ENCODE measurements around the gene CHST8.

The CHST8 gene

DNA sequence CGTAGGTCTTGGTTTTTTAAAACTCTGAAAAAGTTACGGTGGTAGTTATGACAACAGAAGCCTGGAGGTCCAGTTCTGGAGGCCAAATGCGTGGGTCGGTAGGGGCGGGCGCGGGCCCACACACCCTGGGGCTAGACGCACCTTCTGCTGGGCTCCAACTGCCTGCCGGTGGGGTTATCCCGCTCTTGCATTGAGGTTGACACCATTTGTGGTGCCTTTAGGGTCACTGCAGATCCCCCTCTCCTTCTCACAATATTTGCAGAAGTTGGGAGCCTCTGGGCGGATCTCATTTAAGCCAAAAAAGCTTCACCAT lies 81.6 kb downstream of the CHST8 start:
- no peak for DNase-seq (ENCODE audit: low read depth in 1 of 2, low spot score in 1 of 2)
- Histone ChIP-seq H3K27ac (replicated peaks) (no peak overlapping the region), H3K27me3 (ENCODE audit: insufficient read depth, poor library complexity, severe bottlenecking) (no peaks in the 10 kb centered on the region), H3K4me3 (replicated peaks; ENCODE audit: insufficient read depth, low read length) (no peak overlapping the region)
- TF ChIP-seq, protein P1, sequence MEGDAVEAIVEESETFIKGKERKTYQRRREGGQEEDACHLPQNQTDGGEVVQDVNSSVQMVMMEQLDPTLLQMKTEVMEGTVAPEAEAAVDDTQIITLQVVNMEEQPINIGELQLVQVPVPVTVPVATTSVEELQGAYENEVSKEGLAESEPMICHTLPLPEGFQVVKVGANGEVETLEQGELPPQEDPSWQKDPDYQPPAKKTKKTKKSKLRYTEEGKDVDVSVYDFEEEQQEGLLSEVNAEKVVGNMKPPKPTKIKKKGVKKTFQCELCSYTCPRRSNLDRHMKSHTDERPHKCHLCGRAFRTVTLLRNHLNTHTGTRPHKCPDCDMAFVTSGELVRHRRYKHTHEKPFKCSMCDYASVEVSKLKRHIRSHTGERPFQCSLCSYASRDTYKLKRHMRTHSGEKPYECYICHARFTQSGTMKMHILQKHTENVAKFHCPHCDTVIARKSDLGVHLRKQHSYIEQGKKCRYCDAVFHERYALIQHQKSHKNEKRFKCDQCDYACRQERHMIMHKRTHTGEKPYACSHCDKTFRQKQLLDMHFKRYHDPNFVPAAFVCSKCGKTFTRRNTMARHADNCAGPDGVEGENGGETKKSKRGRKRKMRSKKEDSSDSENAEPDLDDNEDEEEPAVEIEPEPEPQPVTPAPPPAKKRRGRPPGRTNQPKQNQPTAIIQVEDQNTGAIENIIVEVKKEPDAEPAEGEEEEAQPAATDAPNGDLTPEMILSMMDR (IDR thresholded peaks at IDR 0.05; ENCODE audit: insufficient read depth, low read length), result no peak
- TF ChIP-seq SPI1 (IDR thresholded peaks at IDR 0.05; ENCODE audit: borderline replicate concordance, low read depth), result no peak
- TF ChIP-seq, protein P2, sequence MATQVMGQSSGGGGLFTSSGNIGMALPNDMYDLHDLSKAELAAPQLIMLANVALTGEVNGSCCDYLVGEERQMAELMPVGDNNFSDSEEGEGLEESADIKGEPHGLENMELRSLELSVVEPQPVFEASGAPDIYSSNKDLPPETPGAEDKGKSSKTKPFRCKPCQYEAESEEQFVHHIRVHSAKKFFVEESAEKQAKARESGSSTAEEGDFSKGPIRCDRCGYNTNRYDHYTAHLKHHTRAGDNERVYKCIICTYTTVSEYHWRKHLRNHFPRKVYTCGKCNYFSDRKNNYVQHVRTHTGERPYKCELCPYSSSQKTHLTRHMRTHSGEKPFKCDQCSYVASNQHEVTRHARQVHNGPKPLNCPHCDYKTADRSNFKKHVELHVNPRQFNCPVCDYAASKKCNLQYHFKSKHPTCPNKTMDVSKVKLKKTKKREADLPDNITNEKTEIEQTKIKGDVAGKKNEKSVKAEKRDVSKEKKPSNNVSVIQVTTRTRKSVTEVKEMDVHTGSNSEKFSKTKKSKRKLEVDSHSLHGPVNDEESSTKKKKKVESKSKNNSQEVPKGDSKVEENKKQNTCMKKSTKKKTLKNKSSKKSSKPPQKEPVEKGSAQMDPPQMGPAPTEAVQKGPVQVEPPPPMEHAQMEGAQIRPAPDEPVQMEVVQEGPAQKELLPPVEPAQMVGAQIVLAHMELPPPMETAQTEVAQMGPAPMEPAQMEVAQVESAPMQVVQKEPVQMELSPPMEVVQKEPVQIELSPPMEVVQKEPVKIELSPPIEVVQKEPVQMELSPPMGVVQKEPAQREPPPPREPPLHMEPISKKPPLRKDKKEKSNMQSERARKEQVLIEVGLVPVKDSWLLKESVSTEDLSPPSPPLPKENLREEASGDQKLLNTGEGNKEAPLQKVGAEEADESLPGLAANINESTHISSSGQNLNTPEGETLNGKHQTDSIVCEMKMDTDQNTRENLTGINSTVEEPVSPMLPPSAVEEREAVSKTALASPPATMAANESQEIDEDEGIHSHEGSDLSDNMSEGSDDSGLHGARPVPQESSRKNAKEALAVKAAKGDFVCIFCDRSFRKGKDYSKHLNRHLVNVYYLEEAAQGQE (IDR thresholded peaks at IDR 0.05; ENCODE audit: insufficient replicate concordance, low read depth), result no peak

DNA sequence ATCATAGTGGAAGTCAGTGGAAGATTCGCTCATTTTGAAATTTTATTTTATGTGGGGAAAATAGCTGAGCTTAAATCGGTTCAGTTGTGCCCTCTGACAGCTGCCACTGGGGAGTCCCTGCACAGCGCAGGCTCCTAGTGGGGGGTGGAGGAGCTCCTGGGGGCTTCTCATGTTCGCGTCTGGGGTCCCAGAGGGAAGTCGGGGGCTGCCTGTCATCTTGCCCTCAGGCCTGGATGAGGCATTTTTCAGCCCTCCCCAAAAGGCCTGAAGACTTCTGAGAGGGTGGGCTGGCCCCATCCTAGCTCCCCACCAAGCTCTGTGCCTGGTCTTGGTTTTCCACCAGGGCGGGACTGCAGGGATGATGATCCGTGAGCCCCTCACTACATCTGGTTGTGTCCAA lies 82.1 kb downstream of the CHST8 start:
- Histone ChIP-seq H3K27me3 (ENCODE audit: insufficient read depth, poor library complexity, severe bottlenecking) (no peaks in the 10 kb centered on the region), H3K27ac (replicated peaks) (no peak overlapping the region)
- TF ChIP-seq GABPA (IDR thresholded peaks at IDR 0.05; ENCODE audit: low read depth) (no peak), SPI1 (IDR thresholded peaks at IDR 0.05; ENCODE audit: borderline replicate concordance, low read depth) (no peak), POLR2AphosphoS5 (IDR thresholded peaks at IDR 0.05; ENCODE audit: low read depth) (no peak)
- TF ChIP-seq, protein P2 (IDR thresholded peaks at IDR 0.05; ENCODE audit: insufficient replicate concordance, low read depth), result no peak
- TF ChIP-seq, protein P1 (IDR thresholded peaks at IDR 0.05; ENCODE audit: insufficient read depth, low read length), result no peak

DNA sequence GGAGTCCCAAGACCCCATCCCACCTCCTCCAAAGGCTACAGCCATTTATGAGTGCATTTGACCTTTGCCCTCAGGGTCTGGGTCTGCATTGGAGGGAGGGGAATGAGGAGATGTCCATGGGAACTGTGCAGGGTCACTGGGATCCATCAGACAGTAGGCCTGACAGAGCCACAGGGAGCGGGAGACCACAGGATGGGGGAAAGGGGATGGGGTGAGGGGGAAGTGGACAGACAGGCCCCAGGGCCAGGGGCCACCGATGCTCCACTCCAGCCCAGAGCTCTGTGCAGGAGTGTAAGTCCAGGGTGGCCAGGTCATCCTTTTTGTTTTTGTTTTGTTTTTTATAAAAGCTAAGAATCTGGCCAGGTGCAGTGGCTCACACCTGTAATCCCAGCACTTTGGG lies 82.5 kb downstream of the CHST8 start:
- no peak overlapping the region for H3K27ac ChIP-seq (replicated peaks)

More for the DNA sequence above, 82.1 kb downstream of the CHST8 start:
- no peak for DNase-seq (ENCODE audit: low read depth in 1 of 2, low spot score in 1 of 2)
- H3K4me3 ChIP-seq (replicated peaks; ENCODE audit: insufficient read depth, low read length), result no peak overlapping the region

More for the DNA sequence above, 82.5 kb downstream of the CHST8 start:
- no peak for DNase-seq (ENCODE audit: low read depth in 1 of 2, low spot score in 1 of 2)
- Histone ChIP-seq H3K27me3 (ENCODE audit: insufficient read depth, poor library complexity, severe bottlenecking) (no peaks in the 10 kb centered on the region), H3K4me3 (replicated peaks; ENCODE audit: insufficient read depth, low read length) (no peak overlapping the region)
- TF ChIP-seq POLR2AphosphoS5 (IDR thresholded peaks at IDR 0.05; ENCODE audit: low read depth) (no peak), GABPA (IDR thresholded peaks at IDR 0.05; ENCODE audit: low read depth) (no peak), SPI1 (IDR thresholded peaks at IDR 0.05; ENCODE audit: borderline replicate concordance, low read depth) (no peak)
- TF ChIP-seq, protein P1 (IDR thresholded peaks at IDR 0.05; ENCODE audit: insufficient read depth, low read length), result no peak
- TF ChIP-seq, protein P2 (IDR thresholded peaks at IDR 0.05; ENCODE audit: insufficient replicate concordance, low read depth), result no peak

Data from HL-60 (cell line).